Colonic mucosa (tissue), 4 donors: Measurements from ENCODE around the gene CUTC. TPM values are rescaled to one million over a fixed set of nuclear protein-coding genes. Genes with fewer than 3 reads are reported as not detected.

Source experiments
- DNase-seq: peaks from one replicate; pipeline ENCODE4 v3.0.0-alpha.2; 2020
- H3K27ac ChIP-seq: fragments of 200-600 bp; one replicate; pipeline ENCODE4 v1.8.0; 2021
- H3K27me3 ChIP-seq: fragments of 200-600 bp; one replicate; pipeline ENCODE4 v1.8.0; 2021
- H3K36me3 ChIP-seq: fragments of 200-600 bp; one replicate; pipeline ENCODE4 v1.8.0; 2021
- H3K4me1 ChIP-seq: fragments of 200-600 bp; one replicate; pipeline ENCODE4 v1.8.0; 2021; ENCODE audit warnings: mild to moderate bottlenecking
- H3K4me3 ChIP-seq: fragments of 200-600 bp; one replicate; pipeline ENCODE4 v1.8.0; 2021
- H3K9ac ChIP-seq, 2 donors: one replicate each; pipeline ENCODE4 v1.7.0; 2013; ENCODE audit warnings: control low read depth in 2 of 2, low read depth in 2 of 2, low read length in 2 of 2
- H3K9me3 ChIP-seq: fragments of 200-600 bp; one replicate; pipeline ENCODE4 v1.8.0; 2021
- intact Hi-C: fragments of 100-400 bp; cut with DNase I; formaldehyde crosslinking; loops from one replicate; pipeline ENCODE4 v1.14.1; 2022
- total RNA-seq, 2 donors: library from RNA; stranded (reverse); fragmentation: NEBNext Ultra II Directional in 1 of 2; extraction: Animal tissue kit (Norgen Biotek cat#: 25700) in 1 of 2; gene quantifications; one replicate each; pipeline ENCODE4 v1.2.1, GENCODE V29; 2021
- TF ChIP-seq, protein P1 (sequence below): fragments of 200-600 bp; IDR thresholded peaks from one replicate; pipeline ENCODE4 v1.8.0; 2022; ENCODE audit warnings: antibody characterized with exemption, mild to moderate bottlenecking
- donor health status: healthy.
- donor health status: DM: no; HTN: no; CAD: no.
- donor health status: DM: no; HTN: no; CAD: no.

CUTC gene
- total RNA-seq, 2 donors from 2014 or later: 11.2 to 15.6 TPM

DNA sequence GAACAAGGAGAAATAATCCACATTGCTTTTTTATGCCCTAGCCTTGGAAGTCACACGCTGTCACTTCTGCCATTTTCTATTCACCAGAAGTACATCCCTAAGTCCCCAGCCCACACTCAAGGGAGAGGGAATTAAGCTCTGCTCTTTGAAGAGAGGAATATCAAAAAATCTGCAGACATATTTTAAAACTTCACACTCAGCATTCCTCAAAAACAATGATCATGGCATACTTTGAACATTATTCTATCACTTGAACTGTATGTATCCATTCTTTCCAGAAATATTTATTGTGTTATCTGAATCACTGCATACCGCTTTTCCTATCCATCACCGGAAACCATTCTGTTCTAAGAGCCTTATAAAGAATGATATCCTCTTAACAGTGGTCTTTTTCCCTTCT lies 59.8 kb downstream of the CUTC start:
- intact Hi-C loops: no loop called here
- no peaks in the 10 kb centered on the region for H3K4me1 ChIP-seq
- no peak overlapping the region for H3K4me3 ChIP-seq
- no peak overlapping the region for H3K9ac ChIP-seq
- DNase-seq: no peak
- no peak overlapping the region for H3K27ac ChIP-seq
- H3K27me3 ChIP-seq: no peaks in the 10 kb centered on the region
- no peaks in the 10 kb centered on the region for H3K36me3 ChIP-seq
- no peaks in the 10 kb centered on the region for H3K9me3 ChIP-seq
- TF ChIP-seq, protein P1, sequence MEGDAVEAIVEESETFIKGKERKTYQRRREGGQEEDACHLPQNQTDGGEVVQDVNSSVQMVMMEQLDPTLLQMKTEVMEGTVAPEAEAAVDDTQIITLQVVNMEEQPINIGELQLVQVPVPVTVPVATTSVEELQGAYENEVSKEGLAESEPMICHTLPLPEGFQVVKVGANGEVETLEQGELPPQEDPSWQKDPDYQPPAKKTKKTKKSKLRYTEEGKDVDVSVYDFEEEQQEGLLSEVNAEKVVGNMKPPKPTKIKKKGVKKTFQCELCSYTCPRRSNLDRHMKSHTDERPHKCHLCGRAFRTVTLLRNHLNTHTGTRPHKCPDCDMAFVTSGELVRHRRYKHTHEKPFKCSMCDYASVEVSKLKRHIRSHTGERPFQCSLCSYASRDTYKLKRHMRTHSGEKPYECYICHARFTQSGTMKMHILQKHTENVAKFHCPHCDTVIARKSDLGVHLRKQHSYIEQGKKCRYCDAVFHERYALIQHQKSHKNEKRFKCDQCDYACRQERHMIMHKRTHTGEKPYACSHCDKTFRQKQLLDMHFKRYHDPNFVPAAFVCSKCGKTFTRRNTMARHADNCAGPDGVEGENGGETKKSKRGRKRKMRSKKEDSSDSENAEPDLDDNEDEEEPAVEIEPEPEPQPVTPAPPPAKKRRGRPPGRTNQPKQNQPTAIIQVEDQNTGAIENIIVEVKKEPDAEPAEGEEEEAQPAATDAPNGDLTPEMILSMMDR: no peak

DNA sequence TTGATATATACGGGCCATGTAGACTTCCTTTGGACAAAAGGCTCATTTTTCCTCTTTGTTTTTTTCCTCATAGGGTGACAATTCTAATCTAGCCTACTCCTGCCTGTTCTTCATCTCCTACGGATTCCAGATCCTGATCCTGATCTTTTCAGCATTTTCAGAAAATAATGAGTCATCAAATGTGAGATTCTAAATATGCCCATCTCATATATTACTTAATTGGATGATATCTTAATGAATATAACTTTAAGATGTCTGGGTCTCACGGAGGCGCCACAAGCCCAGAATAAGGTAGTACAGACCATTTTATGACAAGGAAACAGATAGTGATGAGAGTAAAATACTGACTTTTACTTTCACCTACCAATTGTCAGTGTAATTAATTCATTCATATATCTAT lies 61.8 kb downstream of the CUTC start:
- Histone ChIP-seq H3K4me3 (no peak overlapping the region), H3K9ac (no peak overlapping the region), H3K27ac (no peak overlapping the region), H3K36me3 (no peaks in the 10 kb centered on the region), H3K9me3 (no peaks in the 10 kb centered on the region), H3K27me3 (no peaks in the 10 kb centered on the region), H3K4me1 (no peaks in the 10 kb centered on the region)
- intact Hi-C loops: no loop called here
- TF ChIP-seq, protein P1: no peak
- no peak for DNase-seq

DNA sequence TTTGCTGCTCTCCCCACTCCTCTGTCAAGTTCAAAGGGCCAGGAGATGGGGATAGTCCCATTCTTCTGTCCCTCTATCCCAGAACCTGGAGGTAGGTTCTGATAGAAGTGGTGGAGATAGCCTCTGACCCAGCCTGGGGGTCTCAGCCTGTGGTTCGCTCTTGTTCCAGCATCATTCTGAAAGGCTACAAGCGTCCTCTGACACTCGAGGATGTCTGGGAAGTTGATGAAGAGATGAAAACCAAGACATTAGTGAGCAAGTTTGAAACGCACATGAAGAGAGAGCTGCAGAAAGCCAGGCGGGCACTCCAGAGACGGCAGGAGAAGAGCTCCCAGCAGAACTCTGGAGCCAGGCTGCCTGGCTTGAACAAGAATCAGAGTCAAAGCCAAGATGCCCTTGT lies 64.9 kb downstream of the CUTC start:
- no peaks in the 10 kb centered on the region for H3K9me3 ChIP-seq
- no peak overlapping the region for H3K27ac ChIP-seq
- no peaks in the 10 kb centered on the region for H3K36me3 ChIP-seq
- TF ChIP-seq, protein P1: no peak
- no peak overlapping the region for H3K4me3 ChIP-seq
- H3K27me3 ChIP-seq: no peaks in the 10 kb centered on the region
- intact Hi-C loops: no loop called here
- DNase-seq: no peak
- no peak overlapping the region for H3K9ac ChIP-seq
- no peaks in the 10 kb centered on the region for H3K4me1 ChIP-seq

DNA sequence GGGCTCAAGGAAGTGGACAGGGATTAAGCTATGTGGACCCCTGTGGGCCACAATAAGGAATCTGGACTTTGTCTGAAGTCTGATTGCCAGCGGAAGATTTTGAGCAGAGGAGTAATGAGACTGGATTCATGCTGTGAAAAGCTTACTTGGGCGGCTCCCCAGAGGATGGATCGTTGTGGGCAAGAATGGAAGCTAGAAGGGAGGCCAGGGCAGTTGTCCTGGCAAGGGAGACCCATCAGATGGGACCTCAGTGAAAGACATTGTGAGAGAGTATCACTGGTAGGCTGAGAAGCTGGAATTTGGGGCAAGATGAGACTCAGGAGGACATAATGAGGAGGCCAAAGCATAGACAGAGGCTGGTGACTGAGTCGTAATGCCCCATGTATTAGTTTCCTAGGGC lies 66.0 kb downstream of the CUTC start:
- Histone ChIP-seq H3K9me3 (no peaks in the 10 kb centered on the region), H3K27me3 (no peaks in the 10 kb centered on the region), H3K27ac (no peak overlapping the region), H3K9ac (no peak overlapping the region), H3K36me3 (no peaks in the 10 kb centered on the region), H3K4me1 (no peaks in the 10 kb centered on the region), H3K4me3 (no peak overlapping the region)
- TF ChIP-seq, protein P1: no peak
- intact Hi-C loops: no loop called here
- no peak for DNase-seq

DNA sequence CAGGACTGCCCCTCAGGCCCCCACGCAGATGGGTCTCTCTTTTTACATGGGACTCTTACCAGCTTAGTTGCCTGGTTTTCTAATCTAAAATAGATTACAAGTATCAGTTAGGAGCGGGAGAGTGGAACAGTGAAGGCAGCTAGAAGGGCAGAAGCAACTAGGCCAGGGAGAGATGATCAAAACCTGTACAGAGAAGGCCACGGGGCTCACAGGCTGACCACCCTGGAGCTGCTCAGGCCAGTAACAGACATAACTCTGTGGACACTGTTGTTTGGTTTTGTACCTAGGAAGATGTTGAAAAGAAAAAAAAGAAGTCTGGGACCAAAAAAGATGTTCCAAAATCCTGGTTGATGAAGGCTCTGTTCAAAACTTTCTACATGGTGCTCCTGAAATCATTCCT lies 66.9 kb downstream of the CUTC start:
- DNase-seq: no peak
- no peaks in the 10 kb centered on the region for H3K4me1 ChIP-seq
- H3K27me3 ChIP-seq: no peaks in the 10 kb centered on the region
- H3K9ac ChIP-seq: no peak overlapping the region
- no peaks in the 10 kb centered on the region for H3K36me3 ChIP-seq
- no peak overlapping the region for H3K4me3 ChIP-seq
- intact Hi-C loops: no loop called here
- no peaks in the 10 kb centered on the region for H3K9me3 ChIP-seq
- no peak overlapping the region for H3K27ac ChIP-seq
- TF ChIP-seq, protein P1: no peak

DNA sequence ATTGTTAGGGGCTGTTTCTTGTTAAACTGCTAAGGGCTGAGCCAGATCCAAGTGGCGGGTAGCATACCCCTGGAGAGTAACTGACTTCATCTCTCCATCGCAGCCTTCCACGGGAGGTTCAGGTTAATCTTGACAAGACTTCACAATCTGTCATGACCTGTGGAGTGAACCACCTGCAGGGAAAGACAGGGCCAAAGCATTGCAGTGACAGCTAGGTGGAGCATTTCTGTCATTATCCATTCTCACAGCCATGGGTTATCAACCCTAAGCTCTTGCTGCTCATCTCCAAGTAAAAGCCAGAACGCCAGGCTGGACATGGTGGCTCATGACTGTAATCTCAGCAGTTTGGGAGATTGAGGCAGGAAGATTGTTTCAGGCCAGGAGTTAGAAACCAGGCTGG lies 67.6 kb downstream of the CUTC start:
- TF ChIP-seq, protein P1: no peak
- Histone ChIP-seq H3K4me1 (no peaks in the 10 kb centered on the region), H3K4me3 (no peak overlapping the region), H3K36me3 (no peaks in the 10 kb centered on the region), H3K9me3 (no peaks in the 10 kb centered on the region), H3K27me3 (no peaks in the 10 kb centered on the region), H3K27ac (no peak overlapping the region), H3K9ac (no peak overlapping the region)
- intact Hi-C loops: no loop called here
- DNase-seq: no peak
